T-helper 2 cell treated with Interferon-gamma antibody and Interleukin-4, amounts not matched to agents 5 μg/mL and 100 μg/mL, for 36 hours (primary cell): ENCODE results near the gene IGFBP7.
"Not testable (repeated sequence)": the region's sequence is repeated elsewhere in the genome, so short reads cannot be mapped to it uniquely, and the experiment has no call there.

Experiments
- DNase-seq: peaks from one replicate; pipeline ENCODE4 v3.0.0; 2021; ENCODE audit warnings: low spot score
- H3K27ac Mint-ChIP-seq: one replicate; pipeline ENCODE4 v1.8.0; 2021; ENCODE audit warnings: mild to moderate bottlenecking, mixed read lengths
- H3K27me3 Mint-ChIP-seq: one replicate; pipeline ENCODE4 v1.8.0; 2021; ENCODE audit warnings: low read depth, mixed read lengths
- H3K36me3 Mint-ChIP-seq: one replicate; pipeline ENCODE4 v1.8.0; 2021; ENCODE audit warnings: low read depth, mixed read lengths
- H3K4me1 Mint-ChIP-seq: one replicate; pipeline ENCODE4 v1.8.0; 2021; ENCODE audit warnings: low read depth, mixed read lengths
- H3K4me3 Mint-ChIP-seq: one replicate; pipeline ENCODE4 v1.8.0; 2022; ENCODE audit warnings: mild to moderate bottlenecking, moderate library complexity, mixed read lengths
- H3K9me3 Mint-ChIP-seq: one replicate; pipeline ENCODE4 v1.8.0; 2021; ENCODE audit warnings: mixed read lengths

The IGFBP7 gene

DNA sequence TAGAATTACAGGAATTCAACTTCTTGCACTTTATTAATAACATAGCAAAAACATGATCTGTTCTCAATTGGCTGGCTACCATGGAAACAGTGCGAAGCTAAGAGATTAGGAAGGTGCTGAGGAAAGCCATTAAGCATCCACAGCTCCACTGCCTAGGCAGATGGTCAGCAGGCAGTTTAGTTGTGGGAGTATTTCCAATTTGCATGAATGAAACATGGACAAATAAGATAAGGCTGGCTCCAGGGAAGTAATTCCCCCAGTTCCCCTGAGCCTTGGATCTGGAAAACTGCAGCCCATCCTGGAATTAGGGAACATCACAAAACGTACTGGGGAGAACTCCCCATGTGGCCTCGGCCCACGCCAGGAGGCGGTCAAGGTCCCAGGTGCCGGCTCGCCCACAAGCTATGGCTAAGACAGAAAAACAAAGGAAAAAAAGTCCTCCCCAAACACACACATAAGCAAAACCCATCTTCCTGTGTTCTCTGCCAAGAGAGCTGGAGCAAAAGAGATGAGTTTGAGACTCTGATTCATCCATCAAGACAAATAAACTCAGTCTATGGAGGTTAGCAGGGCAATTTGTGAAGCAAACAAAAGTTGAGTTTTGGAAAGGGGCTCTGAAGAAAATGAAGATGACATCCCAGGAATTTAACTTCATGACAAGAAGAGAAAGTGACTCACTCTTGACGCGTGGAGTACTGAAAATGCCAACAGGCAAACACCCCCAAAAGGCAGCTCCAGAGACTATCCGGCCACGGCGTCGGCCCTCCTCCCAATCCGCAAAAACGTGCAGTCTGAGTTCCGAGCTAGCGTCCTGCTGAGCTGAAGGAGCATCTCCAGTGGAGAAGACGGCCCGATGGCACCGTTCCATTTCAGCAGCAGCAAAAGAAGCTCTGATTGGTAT, 45.1 kb downstream of the IGFBP7 start:
- H3K9me3 Mint-ChIP-seq, result no peaks in the 10 kb centered on the region
- H3K4me3 Mint-ChIP-seq, result no peak overlapping the region
- no peaks in the 10 kb centered on the region for H3K36me3 Mint-ChIP-seq
- H3K4me1 Mint-ChIP-seq, result no peaks in the 10 kb centered on the region
- no peak overlapping the region for H3K27ac Mint-ChIP-seq
- no peak for DNase-seq
- H3K27me3 Mint-ChIP-seq, result peaks cover 12% of the 10 kb centered on the region

DNA sequence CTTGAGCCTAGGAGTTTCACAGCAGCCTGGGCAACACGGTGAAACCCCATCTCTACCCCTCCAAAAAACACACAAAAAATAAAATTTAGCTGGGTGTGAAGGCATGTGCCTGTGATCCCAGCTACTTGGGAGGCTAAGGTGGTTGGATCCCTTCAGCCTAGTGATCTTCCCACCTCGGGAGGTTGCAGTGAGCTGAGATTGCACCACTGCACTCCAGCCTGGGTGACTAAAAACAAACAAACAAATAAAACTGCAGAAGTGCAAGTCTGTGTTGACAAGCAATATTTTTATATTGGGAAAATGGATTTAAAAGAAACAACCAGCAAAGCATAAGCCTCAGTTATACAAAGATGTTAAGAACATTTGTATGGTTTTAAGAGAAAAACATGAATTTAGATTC, 46.1 kb downstream of the IGFBP7 start:
- no peaks in the 10 kb centered on the region for H3K36me3 Mint-ChIP-seq
- DNase-seq, result no peak
- no peaks in the 10 kb centered on the region for H3K9me3 Mint-ChIP-seq
- no peaks in the 10 kb centered on the region for H3K4me1 Mint-ChIP-seq
- no peak overlapping the region for H3K4me3 Mint-ChIP-seq
- H3K27ac Mint-ChIP-seq, result no peak overlapping the region
- H3K27me3 Mint-ChIP-seq, result peaks cover 12% of the 10 kb centered on the region

GRCh38 chr4:57063518-57063917, 46.7 kb downstream of the IGFBP7 start:
- Mint-ChIP-seq H3K27ac (no peak overlapping the region), H3K4me1 (no peaks in the 10 kb centered on the region), H3K9me3 (no peaks in the 10 kb centered on the region), H3K27me3 (peaks cover 12% of the 10 kb centered on the region), H3K4me3 (no peak overlapping the region), H3K36me3 (no peaks in the 10 kb centered on the region)
- DNase-seq, result no peak

- no peak overlapping the region for H3K27ac Mint-ChIP-seq
- no peaks in the 10 kb centered on the region for H3K4me1 Mint-ChIP-seq
- H3K27me3 Mint-ChIP-seq, result peaks cover 13% of the 10 kb centered on the region
- no peaks in the 10 kb centered on the region for H3K36me3 Mint-ChIP-seq
- no peak overlapping the region for H3K4me3 Mint-ChIP-seq
- no peak for DNase-seq
- H3K9me3 Mint-ChIP-seq, result no peaks in the 10 kb centered on the region
Observed at GRCh38 chr4:57061395-57061794, 48.8 kb downstream of the IGFBP7 start.

DNA sequence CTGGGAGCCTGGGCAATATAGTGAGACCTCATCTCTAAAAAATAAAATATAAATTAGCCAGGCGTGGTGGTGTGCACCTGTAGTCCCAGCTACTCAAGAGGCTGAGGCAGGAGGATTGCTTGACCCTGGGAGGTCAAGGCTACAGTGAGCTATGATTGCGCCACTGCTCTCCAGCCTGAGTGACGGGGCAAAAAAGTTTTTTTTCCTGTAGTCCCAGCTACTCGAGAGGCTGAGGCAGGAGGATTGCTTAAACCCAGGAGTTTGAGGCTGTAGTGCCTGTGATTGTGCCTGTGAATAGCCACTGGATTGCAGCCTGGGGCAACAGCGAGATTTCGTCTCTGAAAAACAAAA, 49.5 kb downstream of the IGFBP7 start:
- H3K4me1 Mint-ChIP-seq, H3K27ac Mint-ChIP-seq: not testable (repeated sequence)

DNA sequence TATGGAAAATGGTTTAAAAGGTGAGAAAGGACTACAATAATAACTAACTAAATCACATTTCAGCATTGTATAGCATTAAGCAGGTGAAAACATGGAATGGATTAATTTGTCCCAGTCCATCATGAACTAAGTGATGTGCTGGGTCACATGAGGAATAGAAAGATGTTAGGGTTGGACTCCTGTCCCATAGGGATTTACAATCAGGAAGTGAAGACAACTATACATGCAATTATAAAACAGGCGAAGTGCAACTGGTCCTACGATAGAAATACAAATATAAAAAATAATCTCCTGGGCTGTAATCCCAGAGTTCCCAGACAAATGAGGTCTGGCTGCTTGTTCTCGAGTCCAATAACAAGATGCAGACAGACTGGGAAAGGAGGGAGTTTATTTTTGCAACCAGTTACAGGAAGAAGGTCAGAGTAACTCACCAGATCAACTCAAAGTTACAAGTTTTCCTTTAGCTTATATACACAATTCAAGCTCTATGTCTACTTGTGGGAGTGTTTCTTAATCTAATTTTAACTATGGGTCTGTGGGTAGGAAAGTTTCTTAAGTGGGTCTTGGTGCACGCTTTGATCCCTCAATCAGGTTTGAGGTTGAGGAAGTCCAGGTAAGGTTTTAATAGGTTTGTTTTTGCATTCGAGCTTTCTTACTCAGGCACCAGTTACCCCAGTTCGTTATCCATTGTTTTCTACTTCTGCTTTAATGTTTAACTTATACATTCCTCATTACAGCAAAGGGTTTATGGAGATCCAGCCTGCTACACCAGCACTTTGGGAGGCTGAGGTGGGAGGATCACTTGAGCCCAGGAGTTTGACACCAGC, 50.1 kb downstream of the IGFBP7 start:
- Mint-ChIP-seq H3K27ac (no peak overlapping the region), H3K4me3 (no peak overlapping the region), H3K9me3 (no peaks in the 10 kb centered on the region), H3K36me3 (no peaks in the 10 kb centered on the region), H3K4me1 (no peaks in the 10 kb centered on the region), H3K27me3 (peaks cover 13% of the 10 kb centered on the region)
- DNase-seq, result no peak

More for the DNA sequence above, 49.5 kb downstream of the IGFBP7 start:
- not testable (repeated sequence) for H3K9me3 Mint-ChIP-seq, DNase-seq, H3K36me3 Mint-ChIP-seq, H3K4me3 Mint-ChIP-seq
- peaks cover 13% of the 10 kb centered on the region for H3K27me3 Mint-ChIP-seq

GRCh38 chr4:57055886-57056285, 54.3 kb downstream of the IGFBP7 start:
- Mint-ChIP-seq H3K9me3 (no peaks in the 10 kb centered on the region), H3K27me3 (peaks cover 10% of the 10 kb centered on the region), H3K4me3 (no peak overlapping the region), H3K36me3 (no peaks in the 10 kb centered on the region), H3K4me1 (no peaks in the 10 kb centered on the region), H3K27ac (no peak overlapping the region)
- no peak for DNase-seq

DNA sequence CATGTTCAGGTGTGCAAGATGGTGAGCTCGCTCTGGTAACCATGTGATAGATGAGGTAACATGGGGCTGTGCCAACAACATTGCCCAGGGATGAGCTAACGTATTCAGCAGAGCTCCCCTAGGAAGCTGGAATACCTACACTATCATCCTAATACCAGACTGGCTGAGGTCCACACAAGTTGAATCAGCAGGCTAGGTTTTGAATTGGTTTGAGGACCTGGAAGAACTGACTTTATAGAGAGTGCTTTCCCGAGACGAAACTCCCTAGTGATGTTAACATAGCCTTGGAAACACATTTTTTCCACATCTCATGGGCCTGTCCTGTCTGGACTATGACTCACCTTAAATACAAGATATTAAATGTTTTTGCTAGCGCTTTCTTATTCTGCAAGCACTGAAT, 56.7 kb downstream of the IGFBP7 start:
- Mint-ChIP-seq H3K27ac (no peak overlapping the region), H3K4me1 (no peaks in the 10 kb centered on the region), H3K27me3 (peaks cover 10% of the 10 kb centered on the region), H3K4me3 (no peak overlapping the region), H3K9me3 (no peaks in the 10 kb centered on the region), H3K36me3 (no peaks in the 10 kb centered on the region)
- DNase-seq, result no peak

GRCh38 chr4:57051524-57051923, 58.7 kb downstream of the IGFBP7 start:
- Mint-ChIP-seq H3K27ac (no peak overlapping the region), H3K36me3 (no peaks in the 10 kb centered on the region), H3K27me3 (peaks cover 9% of the 10 kb centered on the region), H3K4me3 (no peak overlapping the region), H3K4me1 (no peaks in the 10 kb centered on the region), H3K9me3 (no peaks in the 10 kb centered on the region)
- DNase-seq, result no peak

- no peak for DNase-seq
- Mint-ChIP-seq H3K4me3 (no peak overlapping the region), H3K36me3 (no peaks in the 10 kb centered on the region), H3K27me3 (peaks cover 11% of the 10 kb centered on the region), H3K27ac (no peak overlapping the region), H3K9me3 (no peaks in the 10 kb centered on the region), H3K4me1 (no peaks in the 10 kb centered on the region)
Observed at GRCh38 chr4:57051095-57051494, 59.1 kb downstream of the IGFBP7 start.

- H3K27me3 Mint-ChIP-seq, result peaks cover 17% of the 10 kb centered on the region
- H3K9me3 Mint-ChIP-seq, result no peaks in the 10 kb centered on the region
- no peak overlapping the region for H3K4me3 Mint-ChIP-seq
- no peaks in the 10 kb centered on the region for H3K36me3 Mint-ChIP-seq
- no peak for DNase-seq
- no peak overlapping the region for H3K27ac Mint-ChIP-seq
- no peaks in the 10 kb centered on the region for H3K4me1 Mint-ChIP-seq
Observed at GRCh38 chr4:57048590-57049304, 61.4 kb downstream of the IGFBP7 start.

DNA sequence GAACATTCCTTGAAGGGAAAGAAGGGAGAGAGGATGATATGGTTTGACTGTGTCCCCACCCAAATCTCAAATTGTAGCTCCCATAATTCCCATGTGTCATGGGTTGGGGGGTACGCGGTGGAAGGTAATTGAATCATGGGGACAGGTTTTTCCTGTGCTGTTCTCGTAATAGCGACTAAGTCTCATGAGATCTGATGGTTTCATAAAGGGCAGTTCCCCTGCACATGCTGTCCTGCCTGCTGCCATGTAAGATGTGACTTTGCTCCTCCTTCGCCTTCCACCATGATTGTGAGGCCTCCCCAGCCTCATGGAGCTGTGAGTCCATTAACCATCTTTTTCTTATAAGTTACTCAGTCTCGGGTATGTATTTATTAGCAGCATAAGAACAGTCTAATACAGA, 63.1 kb downstream of the IGFBP7 start:
- not testable (repeated sequence) for H3K36me3 Mint-ChIP-seq, H3K4me3 Mint-ChIP-seq, DNase-seq, H3K9me3 Mint-ChIP-seq, H3K4me1 Mint-ChIP-seq, H3K27ac Mint-ChIP-seq
- H3K27me3 Mint-ChIP-seq, result peaks cover 17% of the 10 kb centered on the region

DNA sequence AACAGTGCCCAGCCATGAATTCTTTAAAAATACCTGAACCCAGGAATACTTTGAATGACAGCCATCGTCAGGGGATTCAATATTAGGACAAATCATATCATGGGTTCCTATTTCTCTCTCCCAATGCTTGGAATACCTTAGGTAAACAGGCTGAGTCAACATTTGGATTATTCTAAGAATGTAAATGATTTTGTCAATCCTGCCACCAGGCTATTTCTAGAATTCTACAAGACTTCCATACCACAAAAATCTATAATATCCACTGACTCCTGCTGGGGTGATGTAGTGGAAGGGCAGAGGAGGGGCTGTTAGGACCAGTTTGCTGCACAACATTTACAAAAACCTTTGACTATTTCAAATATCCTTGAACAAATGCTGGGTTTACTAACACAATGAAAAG, 65.2 kb downstream of the IGFBP7 start:
- Mint-ChIP-seq H3K36me3 (no peaks in the 10 kb centered on the region), H3K4me1 (no peaks in the 10 kb centered on the region), H3K9me3 (no peaks in the 10 kb centered on the region), H3K27me3 (peaks cover 13% of the 10 kb centered on the region), H3K27ac (no peak overlapping the region), H3K4me3 (no peak overlapping the region)
- no peak for DNase-seq

- Mint-ChIP-seq H3K4me1 (no peaks in the 10 kb centered on the region), H3K27me3 (peaks cover 17% of the 10 kb centered on the region), H3K9me3 (no peaks in the 10 kb centered on the region), H3K36me3 (no peaks in the 10 kb centered on the region), H3K27ac (no peak overlapping the region), H3K4me3 (no peak overlapping the region)
- DNase-seq, result no peak
Observed at GRCh38 chr4:57044279-57044678, 65.9 kb downstream of the IGFBP7 start.
